GM12875 (cell line): Measurements from ENCODE around the gene MINDY4.

ENCODE experiments used
- H3K4me3 ChIP-seq: one replicate; pipeline ENCODE4 v1.5.1; 2011; ENCODE audit warnings: low read depth, low read length, control low read depth
- TF ChIP-seq, protein P1 (sequence below): IDR thresholded peaks from 2 replicates; pipeline ENCODE4 v1.5.1; 2011; ENCODE audit warnings: low read depth, mild to moderate bottlenecking, control low read depth, inconsistent platforms, low read length, moderate library complexity, borderline replicate concordance; ENCODE audit not compliant: insufficient read depth

MINDY4 gene

DNA sequence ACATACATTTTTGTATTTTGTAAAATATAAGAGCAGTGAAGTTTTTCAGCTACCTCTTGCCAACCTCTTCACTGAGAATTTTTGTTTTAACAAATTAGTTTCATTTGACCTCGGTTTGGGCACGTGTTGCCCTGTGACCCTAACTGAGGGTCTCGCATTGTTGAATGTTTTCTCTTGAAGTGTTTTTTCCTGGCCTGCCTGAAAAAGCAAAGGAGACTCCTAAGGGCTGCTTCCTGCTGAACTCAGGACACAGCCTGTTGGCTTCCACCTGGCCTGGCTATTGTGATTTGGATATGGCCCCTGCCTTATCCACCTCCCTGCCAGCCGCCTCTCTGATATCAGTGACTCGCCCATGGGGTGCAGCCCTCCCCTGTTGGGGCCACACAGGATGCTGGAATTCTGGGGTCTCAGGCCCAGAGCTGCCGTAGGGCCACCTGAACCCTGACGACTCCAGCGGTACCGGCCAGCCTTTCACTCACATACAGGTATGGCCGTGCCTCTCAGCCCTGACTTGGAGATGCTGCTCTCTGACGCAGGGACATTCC, 81.6 kb downstream of the MINDY4 start:
- TF ChIP-seq, protein P1, sequence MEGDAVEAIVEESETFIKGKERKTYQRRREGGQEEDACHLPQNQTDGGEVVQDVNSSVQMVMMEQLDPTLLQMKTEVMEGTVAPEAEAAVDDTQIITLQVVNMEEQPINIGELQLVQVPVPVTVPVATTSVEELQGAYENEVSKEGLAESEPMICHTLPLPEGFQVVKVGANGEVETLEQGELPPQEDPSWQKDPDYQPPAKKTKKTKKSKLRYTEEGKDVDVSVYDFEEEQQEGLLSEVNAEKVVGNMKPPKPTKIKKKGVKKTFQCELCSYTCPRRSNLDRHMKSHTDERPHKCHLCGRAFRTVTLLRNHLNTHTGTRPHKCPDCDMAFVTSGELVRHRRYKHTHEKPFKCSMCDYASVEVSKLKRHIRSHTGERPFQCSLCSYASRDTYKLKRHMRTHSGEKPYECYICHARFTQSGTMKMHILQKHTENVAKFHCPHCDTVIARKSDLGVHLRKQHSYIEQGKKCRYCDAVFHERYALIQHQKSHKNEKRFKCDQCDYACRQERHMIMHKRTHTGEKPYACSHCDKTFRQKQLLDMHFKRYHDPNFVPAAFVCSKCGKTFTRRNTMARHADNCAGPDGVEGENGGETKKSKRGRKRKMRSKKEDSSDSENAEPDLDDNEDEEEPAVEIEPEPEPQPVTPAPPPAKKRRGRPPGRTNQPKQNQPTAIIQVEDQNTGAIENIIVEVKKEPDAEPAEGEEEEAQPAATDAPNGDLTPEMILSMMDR, result no peak

GRCh38 chr7:30853576-30853975, 82.4 kb downstream of the MINDY4 start:
- H3K4me3 ChIP-seq, result no peak overlapping the region
- TF ChIP-seq, protein P1, result no peak

More for the DNA sequence above, 81.6 kb downstream of the MINDY4 start:
- H3K4me3 ChIP-seq, result no peak overlapping the region

DNA sequence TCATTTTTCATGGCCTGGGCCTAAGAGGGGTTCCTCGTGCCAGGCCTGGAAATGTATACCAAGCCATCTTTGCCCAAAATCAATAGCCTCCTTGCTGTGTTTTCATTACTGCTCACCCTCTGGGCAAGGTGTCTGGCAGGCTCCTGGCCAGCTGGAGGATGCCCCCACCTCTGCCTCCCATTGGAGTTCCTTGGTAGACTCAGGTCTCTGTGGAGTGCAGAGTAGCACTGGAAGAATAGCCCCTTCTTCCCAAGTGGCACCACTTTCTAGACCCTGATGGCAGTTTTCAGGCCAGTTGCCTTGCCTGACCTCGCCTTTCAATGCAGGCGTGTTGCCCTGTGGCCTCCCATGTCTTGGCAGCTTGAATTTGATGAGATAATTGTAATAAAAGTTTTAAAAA, 84.7 kb downstream of the MINDY4 start:
- no peak overlapping the region for H3K4me3 ChIP-seq
- TF ChIP-seq, protein P1, result no peak

DNA sequence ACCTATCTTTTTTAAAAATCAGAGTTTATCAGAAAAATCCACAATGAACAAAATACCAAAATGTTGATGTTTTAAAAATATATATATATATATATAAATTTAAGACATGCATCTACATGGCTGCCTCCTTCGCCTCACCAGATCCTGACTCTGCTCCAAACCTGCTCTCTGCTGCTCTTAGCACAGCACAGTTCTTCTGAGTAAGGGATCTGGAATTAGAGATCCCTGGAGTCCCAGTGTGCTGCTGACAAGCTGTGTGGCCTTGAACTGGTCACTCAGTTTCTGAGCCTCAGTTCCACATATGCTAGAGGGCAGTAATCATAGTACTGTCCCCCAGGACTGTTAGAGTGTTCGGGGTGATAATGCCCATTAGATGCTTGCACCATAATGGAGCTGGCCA, 87.4 kb downstream of the MINDY4 start:
- no peak overlapping the region for H3K4me3 ChIP-seq
- TF ChIP-seq, protein P1, result no peak

GRCh38 chr7:30859202-30859939, 88.2 kb downstream of the MINDY4 start:
- TF ChIP-seq, protein P1, result no peak
- H3K4me3 ChIP-seq, result no peak overlapping the region

GRCh38 chr7:30859940-30860496, 88.8 kb downstream of the MINDY4 start:
- TF ChIP-seq, protein P1, result no peak
- no peak overlapping the region for H3K4me3 ChIP-seq

DNA sequence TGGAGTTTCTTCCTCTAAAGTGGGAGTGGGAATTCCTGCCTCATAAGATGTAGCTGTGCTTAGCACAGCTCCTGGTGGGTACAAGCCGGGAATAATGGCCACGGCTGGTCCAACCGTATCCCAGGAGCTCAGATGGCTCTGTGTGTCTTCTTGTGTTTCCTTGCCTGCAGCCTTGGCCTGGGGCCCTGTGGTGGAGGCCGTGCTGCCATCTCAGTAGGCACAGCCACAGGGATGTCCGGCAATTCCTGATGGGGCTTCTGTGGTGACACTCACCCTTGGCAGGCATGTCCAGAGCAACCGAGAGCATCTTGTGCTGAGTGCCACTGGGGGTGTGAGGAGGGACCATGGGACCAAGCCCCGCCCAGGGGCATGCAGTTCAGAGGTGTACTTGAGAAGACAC, 90.4 kb downstream of the MINDY4 start:
- TF ChIP-seq, protein P1, result no peak
- H3K4me3 ChIP-seq, result no peak overlapping the region
